ENCODE results near the gene MARF1. TPM values are rescaled to one million over a fixed set of nuclear protein-coding genes. Genes with fewer than 3 reads are reported as not detected.

MARF1 gene
- total and polyA plus RNA-seq, 2 experiments from 2014 or later, result 6.6 to 14.1 TPM

DNA sequence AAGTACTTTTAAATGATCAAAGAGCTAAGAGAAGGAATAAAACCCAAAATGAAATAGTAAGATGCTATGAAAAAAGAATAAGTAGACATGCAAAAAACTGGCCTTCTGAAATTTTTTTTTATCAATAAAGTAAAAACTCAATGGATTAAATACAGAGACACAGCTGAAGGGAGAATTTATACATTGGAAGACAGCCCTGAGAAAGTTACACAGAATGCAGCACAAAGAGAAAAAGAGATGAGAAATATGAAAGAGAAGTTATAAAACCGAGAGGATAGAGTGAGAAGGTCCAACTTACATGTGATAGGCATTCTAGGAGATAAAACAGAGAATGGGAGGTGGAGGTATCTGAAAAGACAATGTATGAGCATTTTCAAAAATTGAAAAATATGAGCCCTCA lies 57.0 kb downstream of the MARF1 start:
- Histone ChIP-seq H3K9me3 (ENCODE audit: low read depth) (no peaks in the 10 kb centered on the region), H3K4me3 (no peak overlapping the region), H3K36me3 (no peaks in the 10 kb centered on the region), H3K27me3 (no peaks in the 10 kb centered on the region), H3K27ac (no peak overlapping the region), H3K4me1 (ENCODE audit: low read depth) (no peaks in the 10 kb centered on the region)
- TF ChIP-seq, protein P1, sequence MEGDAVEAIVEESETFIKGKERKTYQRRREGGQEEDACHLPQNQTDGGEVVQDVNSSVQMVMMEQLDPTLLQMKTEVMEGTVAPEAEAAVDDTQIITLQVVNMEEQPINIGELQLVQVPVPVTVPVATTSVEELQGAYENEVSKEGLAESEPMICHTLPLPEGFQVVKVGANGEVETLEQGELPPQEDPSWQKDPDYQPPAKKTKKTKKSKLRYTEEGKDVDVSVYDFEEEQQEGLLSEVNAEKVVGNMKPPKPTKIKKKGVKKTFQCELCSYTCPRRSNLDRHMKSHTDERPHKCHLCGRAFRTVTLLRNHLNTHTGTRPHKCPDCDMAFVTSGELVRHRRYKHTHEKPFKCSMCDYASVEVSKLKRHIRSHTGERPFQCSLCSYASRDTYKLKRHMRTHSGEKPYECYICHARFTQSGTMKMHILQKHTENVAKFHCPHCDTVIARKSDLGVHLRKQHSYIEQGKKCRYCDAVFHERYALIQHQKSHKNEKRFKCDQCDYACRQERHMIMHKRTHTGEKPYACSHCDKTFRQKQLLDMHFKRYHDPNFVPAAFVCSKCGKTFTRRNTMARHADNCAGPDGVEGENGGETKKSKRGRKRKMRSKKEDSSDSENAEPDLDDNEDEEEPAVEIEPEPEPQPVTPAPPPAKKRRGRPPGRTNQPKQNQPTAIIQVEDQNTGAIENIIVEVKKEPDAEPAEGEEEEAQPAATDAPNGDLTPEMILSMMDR (IDR thresholded peaks at IDR 0.05; ENCODE audit: low read depth, low read length), result no peak
- no peak for DNase-seq (ENCODE audit: low read depth in 1 of 2, low spot score in 1 of 2)

GRCh38 chr16:15583526-15583925 lies 59.4 kb downstream of the MARF1 start:
- H3K27me3 ChIP-seq, result no peaks in the 10 kb centered on the region
- DNase-seq (ENCODE audit: low read depth in 1 of 2, low spot score in 1 of 2), result no peak
- H3K27ac ChIP-seq, result no peak overlapping the region
- no peaks in the 10 kb centered on the region for H3K4me1 ChIP-seq (ENCODE audit: low read depth)
- H3K4me3 ChIP-seq, result no peak overlapping the region
- TF ChIP-seq, protein P1 (IDR thresholded peaks at IDR 0.05; ENCODE audit: low read depth, low read length), result no peak
- no peaks in the 10 kb centered on the region for H3K36me3 ChIP-seq
- no peaks in the 10 kb centered on the region for H3K9me3 ChIP-seq (ENCODE audit: low read depth)

DNA sequence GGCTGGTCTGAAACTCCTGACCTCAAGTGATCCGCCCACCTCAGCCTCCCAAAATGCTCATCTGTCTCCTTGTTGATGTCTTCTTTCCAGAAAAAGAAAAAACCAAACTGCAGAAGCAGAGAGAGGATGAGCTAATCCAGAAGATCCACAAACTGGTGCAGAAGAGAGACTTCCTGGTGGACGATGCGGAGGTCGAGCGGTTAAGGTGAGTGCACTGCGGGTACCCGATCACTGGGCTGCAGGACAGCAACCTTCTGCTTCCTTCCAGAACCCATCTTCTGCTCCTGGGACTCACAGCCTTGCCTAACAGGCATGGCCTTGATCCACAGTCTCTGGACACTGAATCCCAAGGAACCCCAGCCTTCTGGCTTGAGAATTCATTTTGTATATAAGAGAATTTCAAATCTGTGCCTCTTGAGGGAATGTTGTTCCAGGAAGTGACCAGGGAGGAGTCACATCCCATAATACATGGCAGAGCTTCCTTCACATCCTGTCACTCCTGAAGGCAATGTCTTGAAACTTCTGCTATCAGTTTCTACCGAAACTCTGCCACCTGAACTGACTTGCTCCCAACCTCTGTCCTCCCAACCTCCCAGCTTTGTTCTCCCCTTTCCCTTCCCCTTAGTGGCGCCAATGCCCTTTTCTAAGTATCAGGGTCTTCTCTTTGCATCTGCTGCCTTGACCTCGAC lies 61.7 kb downstream of the MARF1 start:
- DNase-seq (ENCODE audit: low read depth in 1 of 2, low spot score in 1 of 2), result no peak
- Histone ChIP-seq H3K9me3 (ENCODE audit: low read depth) (no peaks in the 10 kb centered on the region), H3K36me3 (no peaks in the 10 kb centered on the region), H3K4me3 (no peak overlapping the region), H3K4me1 (ENCODE audit: low read depth) (no peaks in the 10 kb centered on the region), H3K27ac (no peak overlapping the region), H3K27me3 (no peaks in the 10 kb centered on the region)
- TF ChIP-seq, protein P1 (IDR thresholded peaks at IDR 0.05; ENCODE audit: low read depth, low read length), result no peak

- DNase-seq (ENCODE audit: low read depth in 1 of 2, low spot score in 1 of 2), result no peak
- Histone ChIP-seq H3K4me3 (no peak overlapping the region), H3K9me3 (ENCODE audit: low read depth) (no peaks in the 10 kb centered on the region), H3K27ac (no peak overlapping the region), H3K36me3 (no peaks in the 10 kb centered on the region), H3K4me1 (ENCODE audit: low read depth) (no peaks in the 10 kb centered on the region), H3K27me3 (no peaks in the 10 kb centered on the region)
- TF ChIP-seq, protein P1 (IDR thresholded peaks at IDR 0.05; ENCODE audit: low read depth, low read length), result no peak
These were observed 64.1 kb downstream of the MARF1 start for GRCh38 chr16:15578824-15579223.

GRCh38 chr16:15576960-15577958 lies 65.7 kb downstream of the MARF1 start:
- H3K4me1 ChIP-seq (ENCODE audit: low read depth), result no peaks in the 10 kb centered on the region
- no peak for DNase-seq (ENCODE audit: low read depth in 1 of 2, low spot score in 1 of 2)
- H3K27ac ChIP-seq, result no peak overlapping the region
- no peaks in the 10 kb centered on the region for H3K9me3 ChIP-seq (ENCODE audit: low read depth)
- no peak overlapping the region for H3K4me3 ChIP-seq
- no peaks in the 10 kb centered on the region for H3K36me3 ChIP-seq
- no peaks in the 10 kb centered on the region for H3K27me3 ChIP-seq
- TF ChIP-seq, protein P1 (IDR thresholded peaks at IDR 0.05; ENCODE audit: low read depth, low read length), result no peak

All from cardiac muscle cell (in vitro differentiated cells and primary cell).